ENCODE measurements around the gene SFXN5. TPM values are rescaled to one million over a fixed set of nuclear protein-coding genes. Genes with fewer than 3 reads are reported as not detected.

The SFXN5 gene
- total and polyA plus RNA-seq, 2 donors (not counting 1 experiment from before 2014, with no cell fraction given): 5.8 to 13.9 TPM

DNA sequence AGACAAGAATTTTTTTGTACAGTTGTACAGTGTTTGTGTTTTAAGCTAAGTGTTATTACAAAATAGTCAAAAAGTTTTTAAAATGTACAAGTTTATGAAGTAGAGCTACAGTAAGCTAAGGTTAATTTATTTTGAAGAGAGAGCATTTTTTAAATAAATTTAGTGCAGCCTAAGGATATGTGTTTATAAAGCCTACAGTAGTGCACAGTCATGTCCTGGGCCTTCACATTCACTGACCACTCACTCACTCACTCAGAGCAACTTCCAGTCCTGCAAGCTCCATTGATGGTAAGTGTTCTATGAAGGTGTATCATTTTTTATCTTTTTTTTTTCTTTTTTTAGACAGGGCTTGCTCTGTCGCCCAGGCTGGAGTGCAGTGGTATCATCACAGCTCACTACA is 44.2 kb downstream of the SFXN5 start:
- no peak for TF ChIP-seq EZH2 (IDR thresholded peaks at IDR 0.05; ENCODE audit: low read length, missing control alignments)
- TF ChIP-seq, protein P1, sequence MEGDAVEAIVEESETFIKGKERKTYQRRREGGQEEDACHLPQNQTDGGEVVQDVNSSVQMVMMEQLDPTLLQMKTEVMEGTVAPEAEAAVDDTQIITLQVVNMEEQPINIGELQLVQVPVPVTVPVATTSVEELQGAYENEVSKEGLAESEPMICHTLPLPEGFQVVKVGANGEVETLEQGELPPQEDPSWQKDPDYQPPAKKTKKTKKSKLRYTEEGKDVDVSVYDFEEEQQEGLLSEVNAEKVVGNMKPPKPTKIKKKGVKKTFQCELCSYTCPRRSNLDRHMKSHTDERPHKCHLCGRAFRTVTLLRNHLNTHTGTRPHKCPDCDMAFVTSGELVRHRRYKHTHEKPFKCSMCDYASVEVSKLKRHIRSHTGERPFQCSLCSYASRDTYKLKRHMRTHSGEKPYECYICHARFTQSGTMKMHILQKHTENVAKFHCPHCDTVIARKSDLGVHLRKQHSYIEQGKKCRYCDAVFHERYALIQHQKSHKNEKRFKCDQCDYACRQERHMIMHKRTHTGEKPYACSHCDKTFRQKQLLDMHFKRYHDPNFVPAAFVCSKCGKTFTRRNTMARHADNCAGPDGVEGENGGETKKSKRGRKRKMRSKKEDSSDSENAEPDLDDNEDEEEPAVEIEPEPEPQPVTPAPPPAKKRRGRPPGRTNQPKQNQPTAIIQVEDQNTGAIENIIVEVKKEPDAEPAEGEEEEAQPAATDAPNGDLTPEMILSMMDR (conservative IDR thresholded peaks at IDR 0.05 in 1 of 2, IDR thresholded peaks at IDR 0.05 in 1 of 2; ENCODE audit: low read depth in 1 of 2, low read length in 2 of 2): no peak
- H3K27ac ChIP-seq (ENCODE audit: insufficient read depth, low read length): no peak overlapping the region
- H3K4me3 ChIP-seq (replicated peaks in 1 of 4; ENCODE audit: control extremely low read depth in 1 of 4, insufficient read depth in 1 of 4, low read depth in 3 of 4, low read length in 4 of 4): no peak overlapping the region
- no peaks in the 10 kb centered on the region for H4K20me1 ChIP-seq (ENCODE audit: control insufficient read depth, extremely low read depth, insufficient read depth, low read length)
- H2AFZ ChIP-seq (ENCODE audit: low read length): no peak overlapping the region
- H3K27me3 ChIP-seq (ENCODE audit: control insufficient read depth, insufficient read depth, low read length): no peaks in the 10 kb centered on the region
- no peak for DNase-seq (ENCODE audit: low read depth in 2 of 2)
- no peak overlapping the region for H3K4me2 ChIP-seq (ENCODE audit: extremely low read depth, insufficient read depth, low read length)
- no peaks in the 10 kb centered on the region for H3K79me2 ChIP-seq (ENCODE audit: control insufficient read depth, insufficient read depth, low read length)
- H3K36me3 ChIP-seq (ENCODE audit: control insufficient read depth, insufficient read depth, low read length): no peaks in the 10 kb centered on the region
- no peak overlapping the region for H3K9ac ChIP-seq (ENCODE audit: insufficient read depth, low read length)
- H3K4me1 ChIP-seq (ENCODE audit: control insufficient read depth, extremely low read depth, insufficient read depth, low read length): no peaks in the 10 kb centered on the region
- H3K9me3 ChIP-seq (ENCODE audit: control insufficient read depth, insufficient read depth, low read depth, low read length): no peaks in the 10 kb centered on the region

DNA sequence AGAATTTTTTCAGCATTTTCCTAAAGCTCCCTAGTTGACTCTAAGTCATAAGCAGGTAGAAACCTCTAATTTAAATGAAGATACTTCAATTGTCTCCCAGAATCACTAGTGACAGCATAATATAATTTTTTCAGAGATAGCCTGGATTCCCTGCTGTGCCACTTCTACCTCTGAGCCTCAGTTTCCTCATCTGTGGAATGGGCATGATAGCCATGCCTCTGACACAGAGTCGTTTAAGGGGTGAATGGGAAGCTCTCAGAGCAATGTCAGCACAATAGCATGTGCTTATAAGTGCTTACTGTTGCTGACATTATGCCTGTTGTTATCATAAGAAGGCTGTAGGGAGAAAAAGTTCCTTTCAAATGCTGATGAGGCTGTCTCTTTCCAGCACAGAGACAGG is 48.0 kb downstream of the SFXN5 start:
- Histone ChIP-seq H3K9ac (ENCODE audit: insufficient read depth, low read length) (no peak overlapping the region), H3K36me3 (ENCODE audit: control insufficient read depth, insufficient read depth, low read length) (peaks cover 4% of the 10 kb centered on the region), H4K20me1 (ENCODE audit: control insufficient read depth, extremely low read depth, insufficient read depth, low read length) (no peaks in the 10 kb centered on the region), H3K79me2 (ENCODE audit: control insufficient read depth, insufficient read depth, low read length) (no peaks in the 10 kb centered on the region), H3K9me3 (ENCODE audit: control insufficient read depth, insufficient read depth, low read depth, low read length) (no peaks in the 10 kb centered on the region), H3K27ac (ENCODE audit: insufficient read depth, low read length) (no peak overlapping the region), H3K4me3 (replicated peaks in 1 of 4; ENCODE audit: control extremely low read depth in 1 of 4, insufficient read depth in 1 of 4, low read depth in 3 of 4, low read length in 4 of 4) (no peak overlapping the region), H3K27me3 (ENCODE audit: control insufficient read depth, insufficient read depth, low read length) (no peaks in the 10 kb centered on the region), H3K4me2 (ENCODE audit: extremely low read depth, insufficient read depth, low read length) (no peak overlapping the region), H3K4me1 (ENCODE audit: control insufficient read depth, extremely low read depth, insufficient read depth, low read length) (peaks cover 14% of the 10 kb centered on the region), H2AFZ (ENCODE audit: low read length) (no peak overlapping the region)
- DNase-seq (ENCODE audit: low read depth in 2 of 2): no peak
- TF ChIP-seq, protein P1 (conservative IDR thresholded peaks at IDR 0.05 in 1 of 2, IDR thresholded peaks at IDR 0.05 in 1 of 2; ENCODE audit: low read depth in 1 of 2, low read length in 2 of 2): no peak
- no peak for TF ChIP-seq EZH2 (IDR thresholded peaks at IDR 0.05; ENCODE audit: low read length, missing control alignments)

DNA sequence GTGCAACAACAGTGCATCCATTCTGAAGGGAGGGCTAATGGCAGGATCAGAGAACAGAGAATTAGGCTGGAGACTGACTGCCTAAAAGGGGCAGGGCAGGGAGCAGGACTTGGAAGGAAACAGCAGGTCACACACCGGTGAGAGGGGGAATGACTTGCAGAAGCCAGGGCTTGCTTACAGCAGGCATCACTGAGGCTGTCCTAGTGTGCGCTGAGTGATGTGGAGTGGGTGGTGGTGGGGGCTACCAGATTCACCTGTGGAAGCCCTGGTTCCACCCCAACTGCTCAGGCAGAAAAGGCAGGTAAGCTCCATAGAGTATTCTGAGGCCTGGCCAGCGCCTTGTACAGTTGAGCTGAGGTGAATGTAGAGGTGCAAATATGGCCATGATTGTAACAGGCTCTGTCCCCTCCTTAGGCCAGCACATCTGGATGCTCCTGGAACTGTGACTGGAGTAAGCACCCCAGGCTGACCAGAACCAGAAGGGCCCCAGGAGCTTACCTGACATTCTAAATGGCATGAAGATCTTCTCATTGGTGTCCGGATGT is 49.4 kb downstream of the SFXN5 start:
- no peaks in the 10 kb centered on the region for H3K27me3 ChIP-seq (ENCODE audit: control insufficient read depth, insufficient read depth, low read length)
- TF ChIP-seq EZH2 (IDR thresholded peaks at IDR 0.05; ENCODE audit: low read length, missing control alignments): no peak
- TF ChIP-seq, protein P1 (conservative IDR thresholded peaks at IDR 0.05 in 1 of 2, IDR thresholded peaks at IDR 0.05 in 1 of 2; ENCODE audit: low read depth in 1 of 2, low read length in 2 of 2): no peak

More for the DNA sequence above, 49.4 kb downstream of the SFXN5 start:
- no peak for DNase-seq (ENCODE audit: low read depth in 2 of 2)
- Histone ChIP-seq H3K36me3 (ENCODE audit: control insufficient read depth, insufficient read depth, low read length) (peaks cover 4% of the 10 kb centered on the region), H3K9me3 (ENCODE audit: control insufficient read depth, insufficient read depth, low read depth, low read length) (no peaks in the 10 kb centered on the region), H3K4me2 (ENCODE audit: extremely low read depth, insufficient read depth, low read length) (no peak overlapping the region), H3K27ac (ENCODE audit: insufficient read depth, low read length) (no peak overlapping the region), H3K79me2 (ENCODE audit: control insufficient read depth, insufficient read depth, low read length) (no peaks in the 10 kb centered on the region), H2AFZ (ENCODE audit: low read length) (no peak overlapping the region), H3K9ac (ENCODE audit: insufficient read depth, low read length) (no peak overlapping the region), H4K20me1 (ENCODE audit: control insufficient read depth, extremely low read depth, insufficient read depth, low read length) (no peaks in the 10 kb centered on the region), H3K4me1 (ENCODE audit: control insufficient read depth, extremely low read depth, insufficient read depth, low read length) (peaks cover 14% of the 10 kb centered on the region), H3K4me3 (replicated peaks in 1 of 4; ENCODE audit: control extremely low read depth in 1 of 4, insufficient read depth in 1 of 4, low read depth in 3 of 4, low read length in 4 of 4) (no peak overlapping the region)

Data from fibroblast of lung (primary cell).